HPDE6-E6E7 (cell line): ENCODE measurements around the gene REELD1.
A peak's percentile ranks its signal among the peaks of the same experiment; 100 is the strongest.

Experiments used
- DNase-seq: peaks from one replicate; pipeline ENCODE4 v3.0.0; 2011; ENCODE audit warnings: missing footprints; ENCODE audit errors: extremely low spot score

REELD1 gene

DNA sequence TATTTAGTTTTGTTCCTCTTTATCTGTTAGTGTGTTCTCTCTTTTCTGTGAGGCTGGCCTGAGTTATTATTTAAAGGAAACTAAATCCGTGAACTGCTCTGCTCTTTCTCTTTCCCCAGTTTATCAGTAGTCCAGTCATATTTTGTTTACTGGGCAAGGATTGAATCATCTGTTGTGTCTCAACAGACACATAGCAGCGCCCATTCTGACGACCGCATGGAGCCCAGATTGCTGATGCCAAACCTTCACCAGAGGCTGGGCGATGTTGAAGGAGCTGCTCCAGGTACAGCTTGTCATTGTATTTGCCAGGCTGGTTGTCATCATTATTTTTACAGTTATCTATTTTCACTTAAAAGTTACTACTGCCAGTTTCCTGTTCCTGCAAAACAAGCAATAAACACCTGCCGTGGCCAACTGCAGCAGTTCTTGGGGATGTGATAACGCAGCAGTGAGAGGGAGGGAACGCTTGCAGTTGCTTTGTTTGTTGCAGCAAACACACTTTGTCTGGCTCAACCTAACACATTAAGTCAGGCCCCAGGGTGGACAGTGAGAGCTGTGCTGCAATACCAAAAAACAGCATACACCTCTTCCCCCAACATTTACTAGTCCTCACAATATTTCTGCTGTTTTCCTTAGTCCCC lies 10.1 kb downstream of the REELD1 start:
- DNase-seq = peak; percentile 25

DNA sequence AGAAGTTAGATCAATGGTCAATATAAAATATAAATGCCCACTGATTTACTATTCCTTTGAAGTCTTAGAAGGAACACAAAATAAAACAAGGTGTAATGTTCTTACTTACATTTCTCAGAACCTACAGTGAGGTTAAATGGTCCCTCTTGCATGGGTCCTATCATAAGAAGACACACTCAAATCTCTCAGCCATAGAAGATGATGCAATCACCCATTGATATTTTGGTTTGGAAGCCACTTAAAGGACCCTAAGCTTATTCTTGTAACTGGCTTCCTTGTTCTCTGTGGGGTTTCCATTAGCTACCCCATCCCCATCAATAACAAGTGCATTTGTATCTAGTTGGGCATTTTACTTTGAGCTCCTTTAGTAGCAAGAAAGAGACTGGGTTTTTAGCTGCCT lies 15.1 kb downstream of the REELD1 start:
- DNase-seq = no peak

DNA sequence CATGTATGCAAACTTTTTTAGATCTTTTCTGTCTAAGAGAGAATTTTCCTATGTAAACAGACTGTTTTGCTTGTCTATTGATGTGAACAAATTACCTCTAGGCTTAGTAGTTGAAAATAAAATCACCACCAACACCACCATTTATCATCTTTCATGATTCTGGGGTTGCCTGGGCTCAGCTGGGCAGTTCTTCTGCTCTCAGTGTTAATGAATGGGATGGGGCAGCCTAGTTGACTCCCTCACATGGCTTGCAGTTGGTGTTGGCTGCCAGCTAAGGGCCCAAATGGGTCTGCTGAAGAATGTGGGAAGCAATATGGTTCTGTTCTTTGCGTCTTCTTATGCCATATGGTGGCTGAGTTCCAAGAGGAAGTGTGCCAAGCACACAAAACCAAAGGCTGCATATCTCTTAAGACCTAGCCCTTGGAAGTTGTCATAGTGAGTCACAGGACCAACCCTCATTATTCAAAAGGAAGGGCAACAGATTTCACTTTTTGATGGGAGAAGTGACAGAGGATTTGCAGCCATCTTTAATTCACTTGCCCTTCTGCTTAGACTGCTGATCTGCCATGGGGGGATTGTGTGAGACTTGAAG lies 17.9 kb downstream of the REELD1 start:
- DNase-seq = no peak

DNA sequence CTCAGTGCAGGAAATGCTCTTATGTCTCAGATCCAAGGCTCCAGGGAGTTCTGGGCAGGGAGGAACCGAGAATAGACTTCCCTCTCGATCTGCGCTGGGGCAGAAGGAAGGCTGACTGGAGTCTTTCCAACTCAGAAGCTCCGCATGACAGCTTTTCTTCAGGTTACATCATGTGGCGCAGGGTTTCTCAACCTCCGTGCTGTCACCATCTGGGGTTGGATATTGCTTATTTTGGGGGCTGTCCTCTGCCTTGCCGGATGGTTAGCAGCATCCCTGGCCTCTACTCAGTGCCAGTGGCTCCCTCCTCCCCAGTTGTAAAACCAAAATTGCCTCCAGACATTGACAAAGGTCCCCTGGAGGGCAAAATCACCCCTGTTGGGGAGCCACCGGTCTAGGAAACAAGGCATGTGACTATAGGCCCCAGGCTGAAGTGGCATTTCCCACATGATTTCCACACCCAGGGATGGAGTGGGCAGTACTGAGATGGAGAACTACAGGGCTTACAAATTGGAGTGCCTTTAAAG lies 21.4 kb downstream of the REELD1 start:
- no peak for DNase-seq

DNA sequence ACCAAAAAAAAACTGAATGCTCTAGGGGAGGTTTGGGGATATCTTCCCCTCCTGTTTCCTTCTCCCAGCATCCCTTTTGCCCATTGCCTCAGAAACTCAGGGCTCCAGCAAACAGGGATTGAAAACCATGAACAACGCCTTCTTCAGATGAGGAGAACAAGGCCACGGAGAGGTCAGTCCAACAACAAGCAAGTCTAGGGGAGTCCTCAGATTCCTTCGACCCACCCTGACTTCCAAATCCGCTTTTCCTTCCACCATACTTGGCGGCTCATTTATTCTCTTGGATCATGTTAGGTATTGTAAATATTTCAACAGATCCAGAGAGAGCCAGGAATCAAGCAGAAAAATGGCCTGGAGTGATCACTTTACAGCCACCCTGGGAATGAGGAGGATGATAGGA lies 21.9 kb downstream of the REELD1 start:
- DNase-seq = no peak

DNA sequence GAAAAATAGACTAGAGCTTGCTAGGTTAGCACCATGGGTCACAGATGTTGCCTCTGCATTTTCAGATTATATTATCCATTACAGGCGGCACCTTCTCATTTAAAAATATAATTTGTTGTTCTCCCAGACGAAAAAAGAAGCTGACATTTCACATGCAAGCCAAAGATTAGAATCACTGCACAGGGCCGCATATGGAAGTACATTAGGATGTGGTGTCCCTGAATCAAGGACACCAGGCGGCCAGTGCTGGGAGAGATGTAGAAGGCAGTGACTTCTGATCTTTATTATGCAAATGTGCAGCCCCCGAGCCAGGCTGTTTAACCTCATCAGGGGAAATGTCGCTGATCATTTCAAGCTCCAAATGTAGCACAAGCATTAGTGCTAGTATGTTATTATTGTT lies 22.8 kb downstream of the REELD1 start:
- DNase-seq = no peak

DNA sequence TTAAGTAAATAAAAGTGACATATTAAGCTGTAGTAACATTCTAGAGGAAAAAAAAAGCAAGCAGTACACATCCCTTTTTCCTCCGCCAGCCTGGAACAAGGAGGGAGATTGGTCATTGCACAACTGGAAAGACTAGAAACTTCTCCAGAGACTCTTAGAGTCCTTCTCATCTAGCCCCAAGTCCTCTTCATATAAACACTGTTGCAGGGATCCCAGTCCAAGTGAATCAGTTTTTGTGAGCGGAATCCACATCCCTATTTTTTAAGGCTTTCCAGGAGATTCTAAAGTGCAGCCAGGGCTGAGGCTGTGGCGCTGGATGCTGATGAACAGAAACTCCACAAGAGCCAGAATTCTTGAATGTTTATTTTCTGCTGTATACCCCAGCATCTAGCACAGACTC lies 23.8 kb downstream of the REELD1 start:
- no peak for DNase-seq

DNA sequence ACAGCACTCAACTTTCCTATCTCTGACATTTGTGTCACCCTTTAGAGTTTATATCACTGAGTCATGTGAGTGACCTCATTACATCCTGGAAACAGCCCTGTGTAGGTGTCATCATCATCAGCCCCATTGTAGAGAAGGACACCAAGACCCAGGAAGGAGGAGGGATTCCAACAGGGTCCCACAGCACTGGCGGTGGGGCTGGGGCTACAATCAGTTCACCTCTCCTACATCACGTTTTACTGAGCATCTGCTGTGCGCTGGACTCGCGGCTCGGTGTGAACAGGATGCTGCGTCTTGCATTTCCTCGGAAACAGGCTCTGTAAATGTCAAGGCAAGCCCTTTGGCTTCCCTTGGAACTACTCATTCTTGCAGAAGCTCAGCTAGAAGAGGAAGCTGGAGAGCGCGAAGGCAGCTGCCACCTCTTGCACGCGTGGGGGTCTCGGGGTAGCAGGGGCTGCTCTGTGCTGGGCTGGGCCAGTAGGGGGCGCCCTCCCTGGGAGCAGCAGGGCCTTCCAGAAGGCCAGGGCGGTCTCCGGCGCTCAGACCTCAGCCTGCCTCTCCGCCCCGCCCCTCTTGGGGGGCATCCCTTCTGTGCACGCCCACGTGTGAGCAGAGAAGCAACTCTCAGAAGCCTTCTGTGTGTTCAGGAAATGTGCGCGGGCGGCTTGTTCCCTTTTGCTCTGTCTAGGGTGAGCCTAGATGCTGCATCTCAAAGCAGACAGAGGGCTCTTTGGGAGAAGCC lies 29.0 kb downstream of the REELD1 start:
- DNase-seq = no peak

DNA sequence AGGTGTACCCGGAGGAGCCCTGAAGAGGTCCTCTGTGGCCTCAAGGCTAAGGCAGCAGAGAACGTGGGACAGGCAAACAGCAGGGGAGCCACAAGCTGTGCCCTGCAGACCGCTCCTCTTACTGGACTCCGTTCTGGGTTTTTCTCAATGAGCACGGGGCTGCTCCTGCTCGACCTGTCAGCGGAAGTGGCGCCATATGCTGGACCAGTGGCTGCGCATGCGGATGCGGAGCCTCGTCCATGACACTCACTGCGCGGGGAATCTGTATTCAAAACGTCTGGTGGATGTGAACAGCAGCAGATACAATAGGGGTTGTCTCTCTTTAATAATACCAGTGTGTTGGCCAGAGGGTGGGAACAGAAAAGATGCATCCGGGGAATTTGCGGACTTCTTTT lies 29.5 kb downstream of the REELD1 start:
- DNase-seq = no peak

DNA sequence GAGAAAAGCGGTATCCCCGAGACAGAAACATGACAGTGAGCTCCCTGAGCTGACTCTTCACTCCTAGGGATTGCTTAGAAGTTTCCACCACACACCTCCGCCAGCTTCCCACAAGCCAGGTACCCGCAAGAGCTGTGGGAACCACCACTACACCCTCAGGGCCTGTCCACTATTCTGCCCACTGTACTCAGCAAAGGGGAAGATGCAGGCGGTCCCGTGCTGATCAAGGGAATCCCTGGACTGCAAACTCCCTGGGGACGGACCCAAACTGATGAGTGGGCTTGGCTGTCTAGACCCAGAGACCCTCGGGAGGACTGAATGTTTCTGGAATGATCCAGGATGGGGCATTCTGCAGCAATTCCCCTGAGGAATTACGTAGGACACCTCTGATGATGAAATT lies 30.2 kb downstream of the REELD1 start:
- DNase-seq = no peak

DNA sequence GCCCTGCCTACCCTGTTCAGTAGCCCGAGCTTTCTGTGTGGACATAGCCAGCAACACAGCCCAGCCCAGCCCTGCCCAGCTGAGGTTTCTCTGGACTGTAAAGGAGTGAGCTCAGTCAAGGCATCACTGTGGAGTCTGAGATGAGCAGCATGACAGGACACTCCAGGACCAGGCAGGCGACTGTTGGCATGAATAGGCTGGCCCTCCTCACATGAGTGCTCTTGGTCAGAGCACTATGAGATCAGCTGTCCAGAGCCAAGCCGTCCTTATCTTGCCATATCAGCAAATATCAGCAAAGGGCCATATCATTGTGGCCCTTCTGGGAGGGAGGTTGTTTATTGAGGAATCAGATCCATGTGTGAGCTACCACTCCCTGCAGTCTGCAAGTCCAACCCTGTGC lies 30.9 kb downstream of the REELD1 start:
- DNase-seq = no peak

DNA sequence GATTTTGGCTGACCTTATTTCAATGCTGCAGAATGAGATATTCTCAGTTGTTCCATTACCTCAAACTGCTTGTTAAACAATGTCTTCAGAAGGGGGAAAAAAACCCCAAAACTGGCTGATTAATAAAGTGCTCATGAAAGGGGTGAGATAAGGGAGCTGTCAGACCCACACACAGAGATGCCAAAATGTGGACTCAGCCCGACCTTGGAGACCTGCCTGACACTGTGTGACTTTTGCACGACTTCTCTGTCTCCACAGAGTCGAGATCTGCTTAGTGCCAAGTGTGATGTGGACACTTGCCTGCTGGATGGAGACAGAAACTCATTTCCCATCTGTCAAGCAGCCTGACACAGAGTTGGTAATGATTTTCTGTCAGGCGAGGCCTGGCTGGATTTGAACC lies 31.5 kb downstream of the REELD1 start:
- no peak for DNase-seq

DNA sequence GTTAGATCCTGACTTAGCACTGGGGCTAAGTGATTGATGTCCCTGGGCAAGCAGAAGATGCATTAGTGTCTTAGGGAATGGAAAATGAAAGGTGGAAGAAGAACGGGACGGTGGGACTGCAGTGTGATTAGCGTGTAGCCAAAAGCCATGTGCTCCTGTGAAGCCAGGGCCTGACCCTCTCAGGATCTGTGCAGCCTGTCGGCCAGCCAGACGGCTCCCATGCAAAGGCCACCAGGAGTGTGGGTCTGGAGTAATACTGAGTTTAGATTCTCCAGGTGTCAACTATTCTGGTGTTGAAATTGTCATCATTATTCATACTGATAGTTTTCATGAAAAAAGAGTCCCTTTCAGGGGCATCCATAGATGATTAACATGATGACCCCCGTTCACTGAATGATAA lies 32.0 kb downstream of the REELD1 start:
- no peak for DNase-seq

DNA sequence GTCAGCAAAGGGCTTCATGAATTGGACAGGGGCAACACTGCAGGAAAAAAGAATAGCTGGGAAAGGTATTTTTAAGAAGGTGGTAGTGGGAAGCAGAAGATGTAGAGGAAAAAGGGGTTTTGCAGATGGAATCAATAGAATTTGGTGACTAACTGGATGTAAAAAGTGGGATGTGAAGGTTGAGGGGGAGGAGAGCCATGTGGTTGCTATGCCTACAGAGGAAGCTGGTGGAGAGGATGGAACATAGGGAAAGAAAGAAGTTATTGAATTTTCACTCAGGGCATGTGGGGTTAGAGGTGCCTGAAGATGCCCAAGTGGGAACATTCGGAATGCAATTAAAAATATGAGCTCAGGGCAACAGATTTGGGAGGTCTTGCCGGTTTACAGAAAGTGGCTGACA lies 33.0 kb downstream of the REELD1 start:
- DNase-seq = no peak

DNA sequence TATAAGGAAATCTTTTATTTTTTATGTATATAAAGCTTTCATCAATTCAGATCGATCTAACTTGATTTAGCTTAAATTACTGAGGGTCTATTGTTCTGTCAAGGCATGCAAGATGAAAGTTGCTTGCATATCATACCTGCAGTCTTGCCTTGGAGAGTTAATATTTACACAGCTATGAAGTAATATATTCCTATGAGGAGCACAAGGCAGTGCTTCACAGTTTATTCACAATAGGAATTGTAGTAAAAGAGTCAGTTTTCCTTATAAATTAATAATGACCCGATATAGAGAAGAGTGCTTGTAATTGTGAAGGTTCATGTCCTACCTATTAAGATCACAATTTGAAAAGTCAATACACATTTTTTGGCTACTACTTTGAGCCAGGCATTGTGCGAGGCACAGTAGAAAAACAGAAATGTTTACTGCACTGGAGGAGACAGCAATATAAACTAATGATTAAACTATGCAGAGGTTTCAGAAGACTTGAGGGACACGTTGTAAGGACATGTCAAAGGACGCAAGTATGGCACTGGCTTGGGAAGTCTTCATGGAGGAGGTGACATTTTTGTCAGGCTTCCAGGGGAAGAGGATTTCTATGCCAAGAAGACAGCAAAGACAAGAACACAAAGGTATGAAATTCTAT lies 38.8 kb downstream of the REELD1 start:
- no peak for DNase-seq

DNA sequence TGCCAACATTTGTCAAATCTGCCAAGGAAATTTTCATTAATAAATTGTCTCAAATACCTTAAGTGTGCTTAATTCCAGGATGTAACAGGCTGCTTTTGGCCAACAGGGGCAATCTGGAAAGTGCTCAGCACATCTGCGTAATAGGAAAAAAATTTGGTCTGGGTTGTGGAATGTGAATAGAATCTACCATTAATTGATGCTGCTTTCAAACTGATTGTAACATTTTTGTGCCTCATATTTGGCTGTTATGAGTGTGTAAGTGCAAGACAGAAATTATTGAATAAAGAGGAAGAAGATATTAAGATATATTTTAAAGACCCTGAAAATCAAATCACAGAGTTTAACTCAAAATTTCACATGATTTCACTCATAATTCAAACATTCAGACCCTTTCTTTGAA lies 41.1 kb downstream of the REELD1 start:
- no peak for DNase-seq

DNA sequence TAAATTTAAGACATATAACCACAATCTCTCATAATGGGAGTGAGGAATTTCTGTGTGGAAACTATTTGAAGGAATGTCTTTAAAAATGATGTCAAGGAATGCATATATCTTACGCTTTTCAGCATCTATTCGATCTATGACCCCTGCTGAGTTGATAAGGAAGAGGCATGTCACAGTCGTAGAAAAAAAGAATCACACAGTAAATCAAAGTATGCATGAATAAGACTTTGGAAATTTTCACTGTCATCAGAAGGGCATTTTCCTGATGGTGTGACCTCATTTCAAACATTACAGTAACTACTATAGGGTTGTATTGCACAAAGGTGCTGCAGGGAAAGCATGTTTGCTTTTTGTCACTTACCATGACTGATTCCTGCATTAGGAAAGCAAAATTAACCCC lies 41.5 kb downstream of the REELD1 start:
- no peak for DNase-seq

DNA sequence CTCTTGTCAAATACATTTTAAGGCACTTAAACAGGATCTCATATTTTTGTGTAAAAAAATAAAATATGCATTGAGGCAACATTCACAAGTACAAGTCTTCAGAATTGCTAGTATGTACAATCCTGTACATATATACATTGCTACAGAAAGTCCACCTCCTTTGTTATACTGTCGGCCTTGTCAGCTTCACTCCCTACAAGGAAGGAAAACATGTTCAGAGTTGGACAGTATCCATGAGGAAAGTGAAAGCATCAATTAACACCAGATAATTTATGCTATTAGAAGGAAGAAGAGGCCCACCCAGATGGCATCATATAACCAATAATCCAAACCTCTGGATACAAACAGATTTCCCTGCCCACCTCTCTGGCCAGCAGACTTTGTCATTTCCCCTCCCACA lies 42.0 kb downstream of the REELD1 start:
- DNase-seq = no peak

DNA sequence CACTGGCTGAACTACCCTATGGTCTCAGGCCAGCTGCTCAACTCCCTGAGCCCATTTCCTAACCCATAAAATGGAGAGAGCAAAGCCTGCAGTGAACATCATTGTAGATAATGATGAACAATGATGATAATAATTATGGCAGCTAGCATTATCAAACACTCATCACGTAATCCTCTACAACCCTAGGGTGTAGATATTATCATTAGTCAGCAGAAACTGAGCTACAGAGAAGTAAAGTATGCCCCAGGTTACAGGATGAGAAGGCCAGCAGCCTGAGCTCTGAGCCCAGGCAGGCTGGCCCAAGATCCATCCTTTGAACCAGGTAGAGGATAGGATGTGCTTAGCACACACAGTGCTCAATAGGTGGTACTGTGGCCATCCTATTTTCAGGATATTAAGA lies 43.2 kb downstream of the REELD1 start:
- DNase-seq = no peak

DNA sequence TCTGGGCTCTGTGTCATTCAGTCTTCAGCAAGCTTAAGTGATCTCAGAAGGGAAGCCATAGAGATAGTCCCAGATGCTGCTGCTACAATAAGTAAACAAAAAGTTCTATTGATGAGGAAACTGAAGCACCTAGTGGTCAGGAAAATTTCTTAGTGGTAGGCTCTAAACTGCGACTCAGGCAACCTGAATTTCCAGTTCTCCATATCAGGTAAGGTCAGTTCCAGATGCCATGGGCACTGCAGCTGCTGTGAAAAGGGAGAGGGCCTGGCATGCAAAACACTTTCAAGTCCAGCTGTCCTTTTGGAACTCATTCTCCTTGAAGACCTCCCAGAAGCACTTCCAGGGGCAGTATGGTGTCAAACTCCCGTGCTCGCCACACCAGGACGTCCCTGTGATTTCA lies 46.2 kb downstream of the REELD1 start:
- peak; percentile 10 for DNase-seq

DNA sequence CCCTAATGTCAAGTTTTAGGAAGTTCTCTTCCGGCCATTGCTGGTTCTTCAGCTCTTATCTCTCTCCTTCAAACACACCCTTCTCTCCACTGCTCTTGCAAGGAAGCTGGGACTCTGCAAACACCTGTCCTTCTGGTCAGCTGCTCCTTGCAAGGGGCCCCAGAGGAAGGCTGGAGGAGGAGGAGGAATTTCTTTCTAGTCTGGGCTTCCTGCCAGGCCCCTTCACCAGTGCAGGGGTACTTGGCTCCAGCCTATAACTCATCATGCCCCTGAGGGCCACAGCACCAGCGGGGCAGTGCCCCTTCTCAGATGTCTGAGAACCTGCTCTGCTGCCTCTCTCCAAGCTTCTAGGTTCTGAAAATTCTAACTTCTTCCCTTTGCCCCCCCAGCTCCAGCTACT lies 46.7 kb downstream of the REELD1 start:
- no peak for DNase-seq

DNA sequence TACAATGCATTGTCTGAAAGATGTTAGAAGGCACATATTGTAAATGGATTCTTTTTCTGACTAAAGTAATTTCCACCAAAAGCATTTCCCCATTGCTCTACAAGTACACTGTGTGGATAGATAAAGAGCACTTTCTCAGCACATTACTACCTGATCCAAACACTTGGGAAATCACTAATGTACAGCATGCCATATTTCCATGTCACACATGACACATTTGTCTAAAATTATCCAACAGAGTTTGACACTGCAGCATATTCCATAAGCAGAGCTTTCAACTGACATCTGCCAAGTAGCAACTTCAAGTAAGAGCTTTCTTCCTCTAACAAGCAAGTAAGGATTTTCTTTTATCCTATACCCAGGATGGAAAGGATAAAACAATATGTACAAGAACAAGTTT lies 49.5 kb downstream of the REELD1 start:
- no peak for DNase-seq
